Fibroblast of mammary gland (primary cell): ENCODE data around the gene EFNA4.
A peak's percentile ranks its signal among the peaks of the same experiment; 100 is the strongest.

Source experiments
- DNase-seq: peaks from one replicate; pipeline ENCODE4 v3.0.0-alpha.2; 2010; ENCODE audit warnings: low read depth
- H3K4me3 ChIP-seq: 2 replicates; pipeline ENCODE4 v1.5.1; 2011; ENCODE audit warnings: low read depth, mild to moderate bottlenecking, low read length, moderate library complexity; ENCODE audit not compliant: control insufficient read depth
- CTCF ChIP-seq: conservative IDR thresholded peaks from 2 replicates; pipeline ENCODE4 v1.5.1; 2011; ENCODE audit warnings: low read depth, low read length, inconsistent platforms; ENCODE audit not compliant: control insufficient read depth, insufficient read depth

EFNA4 gene

GRCh38 chr1:155103325-155103724 lies 39.8 kb downstream of the EFNA4 start:
- no peak for TF ChIP-seq CTCF
- H3K4me3 ChIP-seq: no peak overlapping the region
- DNase-seq: no peak

- DNase-seq: no peak
- no peak overlapping the region for H3K4me3 ChIP-seq
- no peak for TF ChIP-seq CTCF
These were observed 41.3 kb downstream of the EFNA4 start for GRCh38 chr1:155104605-155105534.

GRCh38 chr1:155105604-155106011 lies 42.1 kb downstream of the EFNA4 start:
- no peak for TF ChIP-seq CTCF
- no peak overlapping the region for H3K4me3 ChIP-seq
- peak; percentile 25 for DNase-seq

- no peak overlapping the region for H3K4me3 ChIP-seq
- no peak for DNase-seq
- no peak for TF ChIP-seq CTCF
These were observed 43.3 kb downstream of the EFNA4 start for GRCh38 chr1:155106862-155107261.

- DNase-seq: no peak
- H3K4me3 ChIP-seq: no peak overlapping the region
- no peak for TF ChIP-seq CTCF
These were observed 44.0 kb downstream of the EFNA4 start for GRCh38 chr1:155107309-155108264.

GRCh38 chr1:155108296-155108695 lies 44.8 kb downstream of the EFNA4 start:
- H3K4me3 ChIP-seq: no peak overlapping the region
- DNase-seq: no peak
- no peak for TF ChIP-seq CTCF
